HS-5 (cell line): ENCODE results near the gene SEMA6C.
"Not testable (repeated sequence)": the region's sequence is repeated elsewhere in the genome, so short reads cannot be mapped to it uniquely, and the experiment has no call there.

Experiments
- DNase-seq: peaks from one replicate; pipeline ENCODE4 v3.0.0-alpha.2; 2012; ENCODE audit warnings: low read depth

The SEMA6C gene

DNA sequence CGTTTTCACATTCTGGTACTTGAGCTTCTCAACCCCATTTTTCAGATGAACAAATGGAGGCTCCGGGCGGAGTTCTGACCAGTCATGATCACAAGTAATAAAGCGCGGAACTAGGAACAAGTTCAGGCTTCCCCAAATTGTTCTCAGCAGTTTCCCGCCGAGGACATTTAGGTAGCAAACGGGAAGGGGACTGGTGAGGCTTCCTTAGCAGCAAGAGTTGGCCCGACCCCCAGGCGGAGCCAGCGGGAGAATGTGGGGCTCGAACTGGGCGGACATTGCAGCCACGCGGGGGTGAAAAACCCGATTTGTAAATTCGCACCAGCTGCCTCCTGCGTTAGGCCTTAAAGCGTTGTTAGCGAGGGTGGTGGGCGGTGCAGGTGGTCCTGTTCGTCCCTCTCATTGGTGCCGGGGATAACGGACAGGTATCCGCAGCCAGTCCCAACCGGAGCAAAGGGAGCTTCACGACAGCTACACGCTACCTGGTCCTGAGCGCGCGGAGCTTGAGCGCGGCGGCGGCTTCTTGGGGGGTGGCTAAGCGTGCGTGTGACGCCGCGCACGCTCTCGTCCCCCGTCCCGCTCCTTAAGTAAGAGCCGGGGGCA is 15.3 kb downstream of the SEMA6C start:
- no peak for DNase-seq

DNA sequence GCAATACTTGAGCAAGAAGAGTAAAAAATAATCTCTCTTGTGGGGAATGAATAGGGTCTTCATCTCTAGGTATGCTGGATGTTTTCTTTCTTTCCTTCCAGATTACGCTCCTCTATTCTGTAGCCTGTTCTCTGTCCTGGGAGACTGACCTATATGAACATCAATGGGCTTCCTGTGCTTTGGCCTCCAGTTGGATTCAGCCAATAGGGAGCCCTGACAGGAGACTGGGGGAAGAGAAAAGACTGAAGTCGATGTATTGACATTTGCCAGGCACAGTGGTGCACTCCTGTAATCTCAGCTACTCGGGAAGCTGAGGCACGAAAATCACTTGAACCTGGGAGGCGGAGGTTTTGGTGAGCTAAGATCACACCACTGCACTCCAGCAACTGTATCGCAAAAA is 17.6 kb downstream of the SEMA6C start:
- no peak for DNase-seq

DNA sequence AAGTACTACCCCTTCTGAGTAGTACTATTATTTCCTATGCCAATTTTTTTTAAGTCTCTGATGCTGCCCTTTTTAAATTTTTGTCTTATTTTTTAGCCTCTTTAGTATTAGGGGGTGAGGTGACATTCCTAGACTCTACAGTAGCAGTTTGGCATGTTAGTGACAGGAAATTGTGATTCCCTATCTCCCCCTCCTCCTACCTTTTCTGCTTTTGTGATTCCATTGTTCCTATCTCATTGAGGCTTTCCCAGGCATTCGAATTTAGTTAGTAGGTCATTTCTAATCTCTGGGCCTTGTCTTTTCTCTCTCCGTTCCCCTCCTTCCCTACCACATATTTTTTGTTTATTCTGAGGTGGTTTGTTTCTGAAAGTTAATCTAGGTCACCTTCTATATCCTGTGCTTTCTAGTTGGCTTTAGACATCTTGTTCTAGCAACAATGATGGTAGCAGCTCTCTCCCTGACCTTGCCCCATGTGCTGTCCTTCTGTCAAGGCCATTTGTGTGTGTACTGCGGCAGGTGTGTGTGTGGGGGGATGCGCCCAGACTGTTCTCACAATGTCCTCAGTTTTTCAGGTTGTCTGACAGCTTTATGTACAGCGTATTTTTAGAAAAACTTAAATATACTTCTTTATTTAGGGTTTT is 21.5 kb downstream of the SEMA6C start:
- no peak for DNase-seq

DNA sequence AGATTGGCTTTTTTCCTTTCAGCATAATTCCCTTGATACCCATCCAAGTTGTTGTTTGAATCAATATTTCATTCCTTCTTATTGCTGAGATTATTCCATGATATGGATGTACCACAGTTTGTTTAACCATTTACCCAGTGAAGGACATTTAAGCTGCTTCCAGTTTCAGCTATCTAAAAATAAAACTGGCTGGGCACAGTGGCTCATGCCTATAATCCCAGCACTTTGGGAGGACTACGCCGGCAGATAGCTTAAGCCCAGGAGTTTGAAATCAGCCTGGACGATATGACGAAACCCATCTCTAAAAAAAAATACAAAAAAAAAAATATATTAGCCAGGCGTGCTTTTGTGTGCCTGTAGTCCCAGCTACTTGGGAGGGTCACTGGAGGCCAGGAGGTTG is 32.6 kb downstream of the SEMA6C start:
- DNase-seq: no peak

DNA sequence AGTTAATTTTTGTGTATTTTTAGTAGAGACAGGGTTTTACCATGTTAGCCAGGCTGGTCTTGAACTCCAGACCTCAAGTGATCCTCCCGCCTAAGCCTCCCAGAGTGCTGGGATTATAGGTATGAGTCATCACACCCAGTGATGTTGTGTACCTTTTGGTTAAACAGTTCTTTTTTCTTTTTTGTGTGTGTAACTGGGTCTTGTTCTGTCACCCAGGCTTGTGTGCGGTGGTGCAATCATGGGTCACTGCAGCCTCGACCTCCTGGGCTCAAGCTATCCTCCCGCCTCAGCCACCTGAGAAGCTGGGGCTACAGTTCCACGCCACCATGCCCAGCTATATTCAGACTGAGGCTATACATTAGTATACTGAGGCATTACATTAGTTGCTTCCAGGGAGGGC is 38.1 kb downstream of the SEMA6C start:
- no peak for DNase-seq

DNA sequence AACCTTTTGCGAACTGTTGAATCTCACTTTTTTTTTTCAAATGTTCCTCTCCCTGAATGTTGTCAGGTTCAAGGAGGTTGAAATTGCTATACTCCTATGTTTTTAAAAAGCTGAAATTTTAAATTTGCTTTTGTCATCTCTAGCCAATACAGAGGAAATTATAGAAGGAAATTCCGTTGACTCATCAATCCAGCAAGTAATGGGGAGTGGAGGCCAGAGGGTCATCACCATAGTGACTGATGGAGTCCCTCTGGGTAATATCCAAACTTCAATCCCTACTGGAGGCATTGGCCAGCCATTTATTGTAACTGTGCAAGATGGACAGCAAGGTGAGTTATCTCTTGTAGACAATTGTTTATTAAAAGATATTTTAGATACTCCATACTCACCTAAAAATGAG is 39.5 kb downstream of the SEMA6C start:
- DNase-seq: peak; percentile 43

DNA sequence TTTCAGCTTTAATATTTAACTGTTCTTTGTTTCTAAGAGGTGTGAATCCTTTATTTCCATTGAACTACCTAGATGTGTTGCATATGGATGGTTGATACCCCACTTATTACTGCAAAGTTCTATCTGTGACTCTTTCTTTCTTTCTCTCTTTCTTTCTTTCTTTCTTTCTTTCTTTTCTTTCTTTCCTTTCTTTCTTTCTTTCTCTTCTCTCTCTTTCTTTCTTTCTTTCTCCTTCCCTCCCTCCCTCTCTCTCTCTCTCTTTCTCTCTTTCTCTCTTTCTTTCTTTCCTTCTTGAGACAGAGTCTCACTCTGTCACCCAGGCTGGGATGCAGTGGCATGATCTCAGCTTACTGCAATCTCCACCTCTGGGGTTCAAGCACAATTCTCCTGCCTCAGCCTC is 41.8 kb downstream of the SEMA6C start:
- DNase-seq: no peak

DNA sequence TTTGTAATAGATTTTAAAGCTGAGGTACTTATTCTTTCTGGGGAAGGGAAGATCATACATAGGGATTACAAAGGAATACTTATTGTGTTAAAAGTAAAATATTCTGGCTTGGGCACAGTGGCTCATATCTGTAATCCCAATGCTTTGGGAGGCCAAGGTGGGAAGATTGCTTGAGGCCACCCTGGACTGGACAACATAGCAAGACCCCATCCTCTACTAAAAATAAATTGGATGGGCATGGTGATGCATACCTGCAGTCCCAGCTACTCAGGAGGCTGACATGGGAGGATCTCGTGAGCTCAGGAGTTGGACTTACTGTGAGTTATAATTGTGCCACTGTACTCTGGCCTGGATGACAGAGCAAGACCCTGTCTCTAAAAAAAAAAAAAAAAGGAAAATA is 48.3 kb downstream of the SEMA6C start:
- DNase-seq: no peak

DNA sequence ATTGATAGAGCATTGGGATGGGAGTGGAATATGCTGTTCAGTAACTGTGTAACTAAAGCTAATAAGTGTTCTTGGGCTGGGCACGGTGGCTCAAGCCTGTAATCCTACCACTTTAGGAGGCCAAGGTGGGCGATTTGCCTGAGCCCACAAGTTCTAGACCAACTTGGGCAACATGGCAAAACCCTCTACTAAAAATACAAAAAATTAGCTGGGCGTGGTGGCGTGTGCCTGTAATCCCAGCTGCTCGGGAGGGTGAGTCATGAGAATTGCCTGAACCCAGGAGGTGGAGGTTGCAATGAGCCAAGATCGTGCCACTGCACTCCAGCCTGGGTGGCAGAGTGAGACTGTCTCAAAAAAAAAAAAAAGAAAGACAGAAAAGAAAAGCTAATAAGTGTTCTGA is 49.0 kb downstream of the SEMA6C start:
- DNase-seq: not testable (repeated sequence)

DNA sequence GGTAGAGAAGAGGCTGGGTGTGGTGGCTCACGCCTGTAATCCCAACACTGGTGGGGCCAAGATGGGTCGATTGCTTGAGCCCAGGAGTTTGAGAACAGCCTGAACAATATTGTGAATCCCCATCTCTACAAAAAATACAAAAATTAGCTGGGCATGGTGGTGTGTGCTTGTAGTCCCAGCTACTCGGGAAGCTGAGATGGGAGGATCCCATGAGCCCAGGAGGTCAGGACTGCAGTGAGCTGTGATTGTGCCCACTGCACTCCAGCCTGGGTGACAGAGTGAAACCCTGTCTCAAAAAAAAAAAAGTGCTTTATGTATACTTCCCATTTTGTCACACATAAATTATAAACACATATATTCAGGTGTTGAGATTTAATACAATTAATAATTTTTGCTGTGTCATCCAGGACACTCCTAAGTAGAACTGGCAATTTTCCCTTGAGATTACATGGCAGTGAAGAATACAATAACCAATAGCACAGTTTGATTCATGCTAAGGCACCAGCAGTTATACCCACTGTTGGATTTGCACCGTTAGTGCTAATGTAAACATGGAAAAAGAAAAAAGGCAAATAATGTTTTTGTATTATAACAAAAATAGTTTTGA is 60.4 kb downstream of the SEMA6C start:
- no peak for DNase-seq
